ENCODE measurements around the gene BCOR. TPM values are rescaled to one million over a fixed set of nuclear protein-coding genes. Genes with fewer than 3 reads are reported as not detected.

BCOR gene
- total RNA-seq, 4 donors from 2014 or later: 19.8 to 32.2 (median 26.0) TPM

DNA sequence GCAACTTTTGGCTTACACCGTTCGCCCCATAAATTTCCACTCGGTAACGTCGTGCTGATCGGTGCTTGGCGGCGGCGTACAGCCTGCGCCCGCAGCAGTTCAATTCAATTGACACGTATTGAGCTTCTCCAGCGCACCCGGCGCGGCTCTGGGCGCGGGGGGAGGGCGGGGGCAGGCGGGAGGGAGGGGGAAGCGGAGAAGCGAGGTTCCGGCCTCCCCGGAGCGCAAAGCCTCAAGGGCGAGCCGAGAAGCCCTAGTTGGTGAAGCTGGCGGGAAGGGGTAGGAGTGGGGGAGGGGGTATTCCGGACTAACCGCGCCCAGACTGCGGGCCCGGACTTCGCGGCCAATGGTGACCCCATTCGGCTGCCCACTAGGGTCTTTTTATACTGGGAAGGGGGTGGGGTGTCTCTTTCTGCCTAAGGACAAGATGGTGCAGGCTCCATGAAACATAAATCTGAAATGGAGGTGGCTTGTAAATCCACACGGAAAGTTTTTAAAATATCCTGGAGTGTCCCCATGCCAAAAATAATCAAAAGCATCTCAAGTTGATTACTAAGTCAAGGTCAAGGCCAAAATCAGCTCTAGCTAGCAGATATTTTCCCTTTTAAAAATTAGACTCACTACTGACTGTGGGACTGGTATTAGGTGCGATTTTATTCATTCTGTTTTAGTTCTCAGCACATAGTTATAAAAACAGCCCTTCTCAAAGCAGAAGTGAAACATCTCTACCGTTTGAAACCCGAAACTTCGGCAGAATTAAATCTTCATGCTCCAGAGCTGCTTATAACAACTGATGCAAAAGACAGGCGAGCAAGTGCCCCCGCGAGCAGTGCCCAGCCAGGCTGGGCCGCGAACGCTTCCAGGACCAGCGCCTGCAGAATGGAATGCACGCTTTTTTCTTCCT is 1.5 kb upstream of the BCOR start:
- DNase-seq: peak; percentile 63 to 78 (median 66)
- peak overlapping the region; percentile 67 to 81 (median 76) for H3K4me3 ChIP-seq
- no peak for TF ChIP-seq POLR2A (IDR thresholded peaks at IDR 0.05)
- TF ChIP-seq, protein P1, sequence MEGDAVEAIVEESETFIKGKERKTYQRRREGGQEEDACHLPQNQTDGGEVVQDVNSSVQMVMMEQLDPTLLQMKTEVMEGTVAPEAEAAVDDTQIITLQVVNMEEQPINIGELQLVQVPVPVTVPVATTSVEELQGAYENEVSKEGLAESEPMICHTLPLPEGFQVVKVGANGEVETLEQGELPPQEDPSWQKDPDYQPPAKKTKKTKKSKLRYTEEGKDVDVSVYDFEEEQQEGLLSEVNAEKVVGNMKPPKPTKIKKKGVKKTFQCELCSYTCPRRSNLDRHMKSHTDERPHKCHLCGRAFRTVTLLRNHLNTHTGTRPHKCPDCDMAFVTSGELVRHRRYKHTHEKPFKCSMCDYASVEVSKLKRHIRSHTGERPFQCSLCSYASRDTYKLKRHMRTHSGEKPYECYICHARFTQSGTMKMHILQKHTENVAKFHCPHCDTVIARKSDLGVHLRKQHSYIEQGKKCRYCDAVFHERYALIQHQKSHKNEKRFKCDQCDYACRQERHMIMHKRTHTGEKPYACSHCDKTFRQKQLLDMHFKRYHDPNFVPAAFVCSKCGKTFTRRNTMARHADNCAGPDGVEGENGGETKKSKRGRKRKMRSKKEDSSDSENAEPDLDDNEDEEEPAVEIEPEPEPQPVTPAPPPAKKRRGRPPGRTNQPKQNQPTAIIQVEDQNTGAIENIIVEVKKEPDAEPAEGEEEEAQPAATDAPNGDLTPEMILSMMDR (IDR thresholded peaks at IDR 0.05): no peak
- H3K27me3 ChIP-seq: no peaks in the 10 kb centered on the region
- no peaks in the 10 kb centered on the region for H3K9me3 ChIP-seq
- H3K36me3 ChIP-seq: no peaks in the 10 kb centered on the region
- H3K27ac ChIP-seq: peak overlapping the region; percentile 91 to 98 (median 92)
- peaks cover 0 to 13% (median 0%) of the 10 kb centered on the region in 4 donors for H3K4me1 ChIP-seq

DNA sequence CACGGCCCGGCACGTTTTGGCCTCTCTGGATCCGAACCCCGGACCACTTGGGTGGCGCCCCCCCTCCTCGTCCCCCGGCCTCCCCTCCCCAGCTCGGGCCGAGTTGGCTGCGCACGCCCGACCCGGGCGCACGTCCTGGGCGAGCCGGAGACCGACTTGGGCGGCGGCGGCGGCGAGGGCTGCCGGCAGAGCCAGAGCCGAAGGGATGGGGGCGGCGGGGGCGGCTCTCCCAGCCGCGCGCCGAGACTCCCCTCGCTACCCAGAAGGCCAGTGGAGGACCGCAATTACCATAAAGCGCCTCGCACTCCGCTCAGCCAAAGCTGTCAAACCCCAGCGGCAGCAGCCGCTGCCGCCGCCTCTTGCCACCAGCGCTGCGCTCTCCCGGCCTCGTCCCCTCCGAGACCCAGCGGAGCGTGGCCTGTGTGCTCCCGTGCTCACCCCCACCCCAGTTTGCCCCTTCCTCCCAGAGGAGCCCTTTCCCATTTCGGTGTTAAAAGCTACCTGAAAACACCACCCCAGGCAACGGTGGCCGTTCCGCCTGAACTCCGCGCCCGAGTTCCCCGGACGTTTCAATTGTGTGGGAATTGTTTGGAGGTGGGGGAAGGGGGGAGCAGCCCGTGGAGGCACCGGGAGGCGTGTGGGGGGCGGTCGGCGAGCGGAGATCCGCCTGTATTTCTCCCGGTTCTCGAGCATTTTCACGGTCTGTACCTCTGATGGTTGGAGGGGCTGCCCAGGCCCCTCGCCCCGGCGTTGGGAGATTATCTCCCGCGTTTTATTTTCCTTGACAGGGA is 701 bp upstream of the BCOR start:
- Histone ChIP-seq H3K9me3 (no peaks in the 10 kb centered on the region), H3K4me3 (peak overlapping the region; percentile 67 to 81 (median 76)), H3K4me1 (peaks cover 0 to 13% (median 0%) of the 10 kb centered on the region in 4 donors), H3K27me3 (no peaks in the 10 kb centered on the region), H3K27ac (peak overlapping the region; percentile 91 to 98 (median 92)), H3K36me3 (no peaks in the 10 kb centered on the region)
- TF ChIP-seq, protein P1 (IDR thresholded peaks at IDR 0.05): no peak
- no peak for TF ChIP-seq POLR2A (IDR thresholded peaks at IDR 0.05)
- peak; percentile 46 to 75 (median 65) for DNase-seq

DNA sequence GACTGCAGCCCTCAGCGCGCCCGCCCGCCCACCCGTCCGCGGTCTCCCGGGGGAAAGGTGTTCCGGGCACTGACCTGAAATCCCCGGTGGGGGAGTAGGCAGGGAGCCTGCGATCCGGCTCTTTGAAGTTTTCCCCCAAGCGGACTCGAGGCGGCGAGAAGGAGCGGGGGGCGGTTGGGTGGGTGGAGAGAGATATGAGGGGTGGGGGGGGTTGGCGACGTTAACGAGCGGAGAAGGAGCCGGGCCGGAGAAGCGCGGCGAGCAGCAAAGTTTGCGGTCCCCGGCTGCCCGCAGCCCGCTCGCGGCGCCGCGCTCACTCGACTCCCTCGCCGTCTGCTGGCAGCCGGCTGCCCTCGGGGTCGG is 636 bp downstream of the BCOR start:
- peak in 2 of 3 donors; percentile 32 to 59 for DNase-seq
- Histone ChIP-seq H3K4me1 (peaks cover 0 to 22% (median 0%) of the 10 kb centered on the region in 4 donors), H3K27me3 (no peaks in the 10 kb centered on the region)

DNA sequence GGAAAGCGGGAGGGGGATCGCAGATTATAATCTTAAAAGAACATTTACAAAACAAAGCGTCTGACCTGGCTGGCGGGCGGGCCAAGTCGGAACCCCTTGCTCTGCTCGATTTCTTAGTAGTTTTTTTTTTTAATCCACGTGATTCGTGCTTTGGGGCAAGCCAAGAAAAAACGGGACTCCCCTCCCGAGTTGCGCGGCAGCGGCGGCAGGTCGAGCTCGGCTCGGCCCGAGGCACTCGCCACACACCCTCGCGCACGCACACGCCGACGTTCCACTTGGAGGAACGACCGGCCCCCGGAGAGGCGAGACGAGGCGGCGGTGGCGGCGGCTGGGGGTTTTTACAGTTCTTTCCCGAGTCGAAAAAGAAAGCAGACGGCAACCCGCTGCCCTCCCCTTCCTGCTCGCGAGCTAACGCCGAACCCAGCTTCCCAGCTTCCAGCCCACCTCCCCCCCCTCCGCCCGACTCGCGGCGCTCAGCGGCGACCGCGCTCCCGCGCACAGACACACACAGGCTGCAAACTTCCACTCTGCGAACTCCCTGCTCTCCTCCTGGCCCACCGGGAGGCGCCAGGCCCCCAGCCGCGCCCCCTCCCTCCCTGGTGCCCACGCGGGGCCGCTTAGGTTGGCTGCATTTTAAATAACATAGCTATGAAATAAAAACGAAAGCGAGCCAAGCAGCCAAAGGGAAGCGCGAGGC is 1.2 kb downstream of the BCOR start:
- DNase-seq: peak; percentile 44 to 76 (median 69)
- Histone ChIP-seq H3K9me3 (no peaks in the 10 kb centered on the region), H3K27ac (peak overlapping the region; percentile 91 to 98 (median 92)), H3K4me3 (peak overlapping the region; percentile 67 to 81 (median 76)), H3K36me3 (no peaks in the 10 kb centered on the region), H3K4me1 (peaks cover 0 to 28% (median 0%) of the 10 kb centered on the region in 4 donors), H3K27me3 (no peaks in the 10 kb centered on the region)
- TF ChIP-seq, protein P1 (IDR thresholded peaks at IDR 0.05): no peak
- no peak for TF ChIP-seq POLR2A (IDR thresholded peaks at IDR 0.05)

More for the DNA sequence above, 636 bp downstream of the BCOR start:
- Histone ChIP-seq H3K27ac (peak overlapping the region; percentile 91 to 98 (median 92)), H3K36me3 (no peaks in the 10 kb centered on the region), H3K9me3 (no peaks in the 10 kb centered on the region), H3K4me3 (peak overlapping the region; percentile 67 to 81 (median 76))
- no peak for TF ChIP-seq POLR2A (IDR thresholded peaks at IDR 0.05)

DNA sequence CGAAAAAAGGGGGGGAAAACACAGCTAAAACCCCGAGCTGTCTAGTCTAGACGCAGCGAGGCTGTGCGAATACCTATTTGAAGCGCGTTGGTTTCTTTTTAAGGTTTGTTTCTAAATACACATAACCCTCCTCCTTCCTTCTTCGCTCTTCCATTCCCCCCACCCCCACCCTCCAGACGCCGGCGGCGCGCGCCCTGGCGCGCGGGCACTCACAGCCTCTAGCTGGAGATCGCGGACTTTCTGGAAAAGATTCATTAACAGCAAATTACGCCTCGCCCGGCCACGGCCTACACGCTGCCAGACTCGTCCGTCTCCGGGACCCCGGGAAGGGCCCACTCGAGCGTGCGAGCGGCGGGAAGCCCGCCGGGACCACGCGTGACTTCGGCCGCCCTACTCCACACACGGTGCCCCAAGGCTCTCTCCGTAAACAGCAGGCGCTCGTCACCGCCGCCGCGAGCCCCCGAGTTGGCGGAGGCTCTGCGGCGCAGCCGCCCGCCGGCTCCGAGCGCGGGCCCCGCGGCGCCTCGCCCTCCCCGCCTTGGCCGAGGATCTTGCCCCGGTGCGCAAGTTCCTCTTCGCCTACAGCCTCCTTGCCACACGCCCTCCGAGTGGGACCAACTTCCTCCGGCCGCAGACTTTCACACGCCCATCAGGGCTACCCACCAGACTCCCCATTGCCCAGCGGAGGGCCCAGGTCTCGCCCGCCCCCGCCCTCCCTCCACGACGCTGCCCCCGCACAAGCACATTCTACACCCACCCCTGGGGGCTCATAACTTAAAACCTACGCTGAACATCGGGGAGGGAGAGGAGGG is 2.0 kb downstream of the BCOR start:
- Histone ChIP-seq H3K4me1 (peaks cover 0 to 36% (median 0%) of the 10 kb centered on the region in 4 donors), H3K27me3 (no peaks in the 10 kb centered on the region), H3K36me3 (no peaks in the 10 kb centered on the region), H3K9me3 (no peaks in the 10 kb centered on the region), H3K27ac (peak overlapping the region; percentile 91 to 98 (median 92)), H3K4me3 (peak overlapping the region; percentile 67 to 81 (median 76))
- no peak for TF ChIP-seq POLR2A (IDR thresholded peaks at IDR 0.05)
- TF ChIP-seq, protein P1 (IDR thresholded peaks at IDR 0.05): no peak
- peak; percentile 34 to 59 (median 56) for DNase-seq
